GM18907 (cell line): ENCODE measurements around the gene AP3B1.

Experiments
- ATAC-seq: cut with Tn5 transposase; IDR thresholded peaks from one replicate; pipeline ENCODE4 v1.9.1; 2021; ENCODE audit warnings: mild to moderate bottlenecking, moderate library complexity; ENCODE audit not compliant: unreplicated experiment

The AP3B1 gene

GRCh38 chr5:78294248-78295034 is at the start of gene AP3B1:
Gene AP3B1, minus strand, starts transcription at chr5:78294698. Its CDS starts 119 bp downstream, at chr5:78294579.
- ATAC-seq, result peak; percentile 86

- no peak for ATAC-seq
Measured at GRCh38 chr5:78341440-78341839, 46.9 kb upstream of the AP3B1 start.

GRCh38 chr5:78339617-78340436 is 45.3 kb upstream of the AP3B1 start:
- ATAC-seq, result no peak

GRCh38 chr5:78336698-78337097 is 42.2 kb upstream of the AP3B1 start:
- ATAC-seq, result no peak

- no peak for ATAC-seq
Measured at GRCh38 chr5:78335976-78336375, 41.5 kb upstream of the AP3B1 start.

GRCh38 chr5:78334811-78335210 is 40.3 kb upstream of the AP3B1 start:
- no peak for ATAC-seq

- no peak for ATAC-seq
Measured at GRCh38 chr5:78331523-78332080, 37.1 kb upstream of the AP3B1 start.

- ATAC-seq, result no peak
Measured at GRCh38 chr5:78328585-78329173, 34.2 kb upstream of the AP3B1 start.

- ATAC-seq, result no peak
Measured at GRCh38 chr5:78327761-78328510, 33.4 kb upstream of the AP3B1 start.

- ATAC-seq, result no peak
Measured at GRCh38 chr5:78326930-78327329, 32.4 kb upstream of the AP3B1 start.

GRCh38 chr5:78323241-78323640 is 28.7 kb upstream of the AP3B1 start:
- ATAC-seq, result no peak

- ATAC-seq, result no peak
Measured at GRCh38 chr5:78320401-78320800, 25.9 kb upstream of the AP3B1 start.

- no peak for ATAC-seq
Measured at GRCh38 chr5:78318337-78318736, 23.8 kb upstream of the AP3B1 start.

- ATAC-seq, result no peak
Measured at GRCh38 chr5:78317515-78317914, 23.0 kb upstream of the AP3B1 start.

GRCh38 chr5:78308703-78309102 is 14.2 kb upstream of the AP3B1 start:
- no peak for ATAC-seq

- ATAC-seq, result no peak
Measured at GRCh38 chr5:78300464-78301045, 6.1 kb upstream of the AP3B1 start.

GRCh38 chr5:78295035-78295961 is 800 bp upstream of the AP3B1 start:
- ATAC-seq, result peak; percentile 10

GRCh38 chr5:78293851-78294247 is 649 bp downstream of the AP3B1 start:
- no peak for ATAC-seq

GRCh38 chr5:78291687-78292086 is 2.8 kb downstream of the AP3B1 start:
- no peak for ATAC-seq
